GM18870 (cell line): ENCODE measurements around the gene INCA1.
"Not testable (repeated sequence)": the region's sequence is repeated elsewhere in the genome, so short reads cannot be mapped to it uniquely, and the experiment has no call there.

Experiments used
- ATAC-seq: cut with Tn5 transposase; IDR thresholded peaks from one replicate; pipeline ENCODE4 v1.9.1; 2021; ENCODE audit warnings: moderate library complexity; ENCODE audit not compliant: unreplicated experiment

The INCA1 gene

GRCh38 chr17:4997302-4998026, at the start of gene INCA1, which contains the start of gene KIF1C:
Gene INCA1, minus strand, starts transcription at chr17:4997522. Its CDS starts 3,085 bp downstream, at chr17:4994437.
Gene KIF1C, plus strand, starts transcription at chr17:4997950. Its CDS starts 2,297 bp downstream, at chr17:5000247.
- peak; percentile 64 for ATAC-seq

DNA sequence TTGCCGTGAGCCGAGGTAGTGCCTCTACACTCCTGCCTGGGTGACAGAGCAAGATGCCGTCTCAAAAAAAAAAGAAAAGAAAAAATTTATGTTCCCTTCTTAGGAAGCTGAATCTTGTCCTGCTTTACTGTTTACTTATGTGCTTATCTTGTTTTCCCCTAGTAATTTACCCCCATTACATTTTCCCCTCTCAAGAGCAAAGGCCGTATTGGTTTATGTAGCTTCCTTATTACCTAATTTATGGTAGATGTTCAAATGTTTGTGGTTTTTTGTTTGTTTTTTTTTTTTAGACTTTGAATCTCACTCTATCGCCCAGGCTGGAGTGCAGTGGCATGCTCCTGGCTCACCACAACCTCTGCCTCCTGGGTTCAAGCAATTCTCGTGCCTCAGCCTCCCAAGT, 48.2 kb upstream of the INCA1 start:
- no peak for ATAC-seq

GRCh38 chr17:5044630-5045029, 47.3 kb upstream of the INCA1 start:
- no peak for ATAC-seq

- ATAC-seq, result no peak
Observed at GRCh38 chr17:5043524-5043923, 46.2 kb upstream of the INCA1 start.

DNA sequence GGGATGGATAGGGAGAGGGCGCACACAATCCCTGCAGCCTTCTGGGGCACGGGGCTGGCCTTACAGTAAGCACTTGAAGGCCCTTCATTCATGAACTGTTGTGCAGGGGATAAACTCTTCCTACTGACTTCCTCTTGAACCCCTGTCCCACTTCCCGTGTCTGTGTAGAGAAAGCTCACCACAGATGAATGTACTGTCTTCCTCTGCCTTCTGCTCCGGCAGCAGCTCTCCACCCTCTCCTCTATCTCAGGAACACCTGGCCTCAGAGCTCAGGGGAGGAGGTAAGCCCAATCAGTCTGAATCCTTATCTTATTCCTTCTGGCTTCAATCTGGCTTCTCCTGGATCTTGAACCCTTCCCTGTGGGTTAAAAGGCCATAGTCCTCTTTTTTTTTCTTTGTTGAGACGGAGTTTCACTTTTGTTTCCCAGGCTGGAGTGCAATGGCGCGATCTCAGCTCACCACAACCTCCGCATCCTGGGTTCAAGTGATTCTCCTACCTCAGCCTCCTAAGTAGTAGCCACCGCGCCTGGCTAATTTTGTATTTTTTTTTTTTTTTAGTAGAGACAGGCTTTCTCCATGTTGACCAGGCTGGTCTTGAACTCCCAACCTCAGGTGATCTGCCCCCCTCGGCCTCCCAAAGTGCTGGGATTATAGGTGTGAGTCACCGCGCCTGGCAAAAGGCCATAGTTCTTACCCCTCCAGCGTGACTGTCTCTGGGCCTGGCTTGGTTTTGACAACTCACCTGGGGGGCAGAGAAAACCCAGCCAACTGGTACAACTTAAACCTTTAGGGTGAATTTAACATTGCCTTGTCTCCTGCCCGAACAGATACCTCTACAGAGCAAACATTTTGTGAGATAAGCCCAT, 45.1 kb upstream of the INCA1 start:
- ATAC-seq, result no peak

DNA sequence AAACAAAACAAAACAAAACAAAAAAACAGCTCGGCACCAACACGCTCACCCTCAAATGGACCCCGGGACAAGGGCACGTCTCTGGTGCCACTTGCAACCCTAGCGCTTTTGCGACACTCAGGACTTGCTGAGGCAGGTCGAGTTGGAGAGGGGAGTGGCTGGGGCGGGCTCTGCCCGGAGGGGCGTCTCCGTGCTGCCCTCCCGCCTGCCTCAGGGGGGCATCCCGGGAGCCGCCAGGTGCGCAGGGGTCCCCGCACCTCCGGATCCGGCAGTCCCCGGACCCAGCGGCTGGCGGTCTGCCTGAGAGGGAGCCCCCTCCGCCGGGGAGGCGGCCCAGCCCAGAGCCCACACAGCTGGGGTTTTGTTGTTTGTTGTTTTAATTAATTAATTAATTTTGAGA, 38.0 kb upstream of the INCA1 start, which contains the start of gene SLC52A1:
SLC52A1 (minus strand) TSS at position 112 of the 400 bp plus-strand sequence. CDS start 820 bp downstream, outside the sequence.
- ATAC-seq, result no peak

GRCh38 chr17:5034651-5035050, 37.3 kb upstream of the INCA1 start:
- ATAC-seq, result no peak

DNA sequence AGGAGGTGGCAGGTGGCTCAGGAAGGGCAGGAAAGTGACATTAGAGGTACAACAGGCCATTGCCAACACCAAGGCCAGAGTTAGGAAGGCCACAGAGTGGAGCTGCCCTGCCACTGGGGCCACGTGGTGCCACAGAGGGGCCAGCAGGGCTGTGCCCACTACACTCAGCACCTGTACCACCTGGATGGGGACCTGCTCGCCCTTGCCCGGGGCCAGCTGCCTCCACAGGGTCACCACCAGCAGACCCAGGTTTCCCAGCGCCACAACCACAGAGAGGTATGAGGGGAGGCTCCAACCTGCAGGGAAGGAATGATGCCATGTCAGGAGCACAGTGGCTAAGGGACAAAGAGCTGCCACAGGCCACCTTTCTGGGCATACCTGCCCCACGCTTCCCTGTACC, 36.7 kb upstream of the INCA1 start:
- no peak for ATAC-seq

- ATAC-seq, result no peak
Observed at GRCh38 chr17:5033352-5034015, 36.2 kb upstream of the INCA1 start.

- no peak for ATAC-seq
Observed at GRCh38 chr17:5032865-5033264, 35.5 kb upstream of the INCA1 start.

DNA sequence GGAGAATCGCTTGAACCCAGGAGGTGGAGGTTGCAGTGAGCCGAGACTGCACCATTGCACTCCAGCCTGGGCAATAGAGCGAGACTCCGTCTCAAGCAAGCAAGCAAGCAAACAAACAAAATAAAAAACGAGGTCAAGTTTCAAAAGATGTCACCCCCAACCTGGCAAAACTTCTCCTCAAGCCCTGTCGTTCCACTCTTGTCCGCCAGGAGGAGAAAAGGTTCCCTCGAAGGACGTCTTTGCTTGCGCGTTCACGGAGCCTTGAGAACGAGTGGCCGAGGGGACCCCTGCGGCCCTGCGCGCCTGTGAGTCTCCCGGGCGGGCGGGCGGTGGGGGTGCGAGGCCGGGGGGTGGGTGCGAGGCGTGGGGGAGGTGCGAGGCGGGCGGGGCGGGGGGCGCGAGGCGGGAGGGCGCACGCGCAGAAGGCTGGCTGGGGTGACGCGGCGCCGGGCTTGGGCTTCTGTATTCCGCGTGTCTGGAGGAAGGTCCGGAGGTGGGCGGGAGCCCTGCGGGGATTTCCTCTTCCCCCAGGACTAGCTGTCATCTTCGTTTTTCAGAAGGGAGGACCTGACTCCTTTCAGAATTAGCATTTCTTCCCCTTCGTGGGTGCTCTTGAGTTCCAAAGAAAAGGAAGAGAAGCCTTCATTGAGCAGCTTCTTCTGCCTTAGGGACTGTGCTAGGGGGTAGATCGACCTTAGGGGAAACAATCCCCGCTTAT, 34.2 kb upstream of the INCA1 start:
- no peak for ATAC-seq

- not testable (repeated sequence) for ATAC-seq
Observed at GRCh38 chr17:5030168-5030567, 32.8 kb upstream of the INCA1 start.

DNA sequence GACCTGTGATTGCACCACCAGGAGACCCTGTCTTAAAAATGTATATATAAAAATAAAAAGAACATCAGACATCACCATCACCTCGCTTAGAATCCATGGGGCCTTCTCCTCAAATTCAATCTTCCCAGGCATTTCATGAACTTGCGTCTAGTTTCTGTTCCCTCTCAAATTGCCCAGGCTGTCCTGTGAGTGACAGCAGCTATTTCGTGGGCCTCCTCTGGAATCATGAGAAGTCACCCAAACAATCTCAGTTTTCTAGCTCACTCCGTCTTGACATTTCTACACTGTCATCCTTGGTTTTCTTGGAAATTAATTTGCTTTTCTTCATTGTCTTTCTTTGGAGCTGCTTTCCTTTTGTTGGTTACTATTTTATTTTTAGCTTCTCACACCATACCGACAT, 30.6 kb upstream of the INCA1 start:
- ATAC-seq, result no peak

DNA sequence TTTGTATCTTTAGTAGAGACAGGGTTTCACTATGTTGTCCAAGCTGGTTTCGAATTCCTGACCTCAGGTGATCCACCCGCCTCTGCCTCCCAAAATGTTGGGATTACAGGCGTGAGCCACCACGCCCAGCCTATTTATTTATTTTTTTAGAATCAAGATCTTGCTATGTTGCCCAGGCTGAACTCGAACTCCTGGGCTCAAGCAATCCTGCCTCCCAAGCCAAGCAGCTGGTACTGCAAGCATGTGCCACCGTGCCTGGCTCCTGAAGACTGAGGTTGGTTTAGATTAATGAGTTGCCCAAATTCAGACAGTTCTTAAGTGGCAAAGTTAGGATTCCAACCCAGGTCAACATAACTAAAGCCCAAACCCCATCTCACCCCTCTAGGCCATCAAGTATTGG, 30.0 kb upstream of the INCA1 start:
- ATAC-seq, result no peak

GRCh38 chr17:5024604-5025003, 27.3 kb upstream of the INCA1 start:
- no peak for ATAC-seq

- ATAC-seq, result no peak
Observed at GRCh38 chr17:5023588-5024147, 26.3 kb upstream of the INCA1 start.

DNA sequence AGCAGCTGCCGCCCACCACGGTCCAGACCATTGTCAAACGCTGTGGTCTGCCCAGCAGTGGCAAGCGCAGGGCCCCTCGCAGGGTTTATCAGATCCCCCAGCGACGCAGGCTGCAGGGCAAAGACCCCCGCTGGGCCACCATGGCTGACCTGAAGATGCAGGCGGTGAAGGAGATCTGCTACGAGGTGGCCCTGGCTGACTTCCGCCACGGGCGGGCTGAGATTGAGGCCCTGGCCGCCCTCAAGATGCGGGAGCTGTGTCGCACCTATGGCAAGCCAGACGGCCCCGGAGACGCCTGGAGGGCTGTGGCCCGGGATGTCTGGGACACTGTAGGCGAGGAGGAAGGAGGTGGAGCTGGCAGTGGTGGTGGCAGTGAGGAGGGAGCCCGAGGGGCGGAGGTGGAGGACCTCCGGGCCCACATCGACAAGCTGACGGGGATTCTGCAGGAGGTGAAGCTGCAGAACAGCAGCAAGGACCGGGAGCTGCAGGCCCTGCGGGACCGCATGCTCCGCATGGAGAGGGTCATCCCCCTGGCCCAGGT, 24.9 kb upstream of the INCA1 start:
- no peak for ATAC-seq

GRCh38 chr17:5020502-5021023, 23.2 kb upstream of the INCA1 start:
- no peak for ATAC-seq

- no peak for ATAC-seq
Observed at GRCh38 chr17:5019475-5019956, 22.2 kb upstream of the INCA1 start.

DNA sequence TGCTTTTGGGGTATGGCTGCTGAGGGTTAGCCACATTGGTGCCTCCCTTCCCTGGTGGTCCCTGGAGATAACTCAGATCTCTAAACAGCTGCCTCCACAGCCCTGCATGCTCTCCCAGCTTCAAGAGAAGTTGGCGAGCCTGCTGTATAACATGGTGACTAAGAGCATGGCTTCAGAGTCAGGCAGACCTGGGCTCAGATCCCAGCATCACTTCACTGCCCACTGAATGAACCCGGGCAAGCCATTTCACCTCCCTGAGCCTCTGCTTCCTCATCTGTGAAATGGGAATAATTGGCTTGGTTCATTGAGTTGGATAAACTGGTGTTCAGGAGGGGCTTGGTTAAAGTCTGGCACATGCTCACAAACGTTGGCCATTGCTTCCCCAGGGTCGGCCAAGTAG, 17.0 kb upstream of the INCA1 start:
- ATAC-seq, result no peak
